T47D (cell line): Measurements from ENCODE around the gene SLC6A15.

Experiments used
- DNase-seq, 2 experiments: peaks; one replicate each; pipeline versions ENCODE4 v3.0.0 to v3.0.0-alpha.2; 2011 to 2012; ENCODE audit warnings: low read depth in 1 of 2, low spot score in 1 of 2
- JUND ChIP-seq: IDR thresholded peaks from 2 replicates; pipeline ENCODE4 v1.6.1; 2012; ENCODE audit warnings: low read depth
- in situ Hi-C: cut with HindIII; loops from 2 replicates; pipeline ENCODE4 v1.10.0; 2016; ENCODE audit warnings: low sequenced_read_pairs, low pct_unique_long_range_greater_than_20kb

SLC6A15 gene

DNA sequence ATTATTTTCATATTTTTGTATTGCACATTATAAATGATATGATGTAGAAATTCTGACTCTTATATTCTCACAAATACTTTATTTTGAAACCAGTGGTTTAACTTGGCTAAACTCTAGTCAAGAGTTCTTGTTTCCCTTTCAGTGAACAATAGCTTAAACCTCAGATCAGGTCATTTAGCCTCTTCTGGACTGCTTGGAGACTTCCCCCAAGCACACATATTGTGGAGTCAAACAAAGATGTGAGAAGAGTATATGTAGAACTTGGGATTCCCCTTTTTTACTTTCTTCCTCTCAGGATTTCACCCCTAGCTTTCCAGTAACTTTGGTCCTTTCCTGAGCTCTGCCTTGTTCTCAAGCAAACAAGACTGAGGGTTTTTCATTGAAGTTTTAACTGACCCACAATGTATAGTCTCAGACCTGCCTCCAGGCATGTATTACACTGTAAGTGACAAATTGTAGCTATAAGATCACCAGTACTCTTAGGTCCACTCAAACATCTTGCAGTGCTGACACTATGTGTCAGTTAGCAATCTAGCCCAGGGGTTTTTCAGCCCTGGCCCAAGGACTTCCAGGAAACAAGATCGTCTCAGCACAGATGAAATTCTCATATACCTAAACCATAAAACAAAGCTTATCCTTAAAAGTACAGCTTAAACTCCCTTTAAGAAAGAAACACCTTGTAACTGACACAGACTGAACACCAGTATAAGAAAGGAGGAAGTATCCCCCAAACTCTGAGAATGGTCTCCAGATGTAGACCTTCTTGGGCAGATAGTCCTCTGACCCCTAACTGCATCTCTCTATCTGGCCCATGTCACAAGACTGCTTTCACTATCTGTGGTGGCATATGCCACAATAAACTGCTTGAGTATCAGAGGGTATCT is 98.6 kb downstream of the SLC6A15 start:
- TF ChIP-seq JUND: no peak
- no peak for DNase-seq
- in situ Hi-C loops: no loop called here

DNA sequence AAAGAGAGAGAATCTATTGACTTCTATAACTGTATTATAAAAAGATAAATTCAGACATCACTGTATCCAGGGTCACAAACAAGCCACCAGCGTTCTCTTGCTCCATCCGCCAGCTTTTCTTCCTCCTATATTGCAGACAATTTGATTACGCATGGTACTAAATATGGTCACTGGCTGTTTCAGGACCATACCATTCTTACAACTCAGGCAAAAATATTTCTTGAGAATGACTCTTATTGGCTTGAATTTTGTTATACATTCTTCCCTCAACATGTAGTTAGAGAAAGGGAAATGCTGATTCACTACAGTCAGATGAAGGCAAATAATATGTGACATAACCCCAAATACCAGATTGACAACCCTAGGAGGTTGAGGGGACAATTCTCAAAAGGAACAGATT is 101.3 kb downstream of the SLC6A15 start:
- no peak for TF ChIP-seq JUND
- no peak for DNase-seq
- in situ Hi-C loops: no loop called here

GRCh38 chr12:84810611-84811010 is 102.0 kb downstream of the SLC6A15 start:
- TF ChIP-seq JUND: no peak
- DNase-seq: no peak
- in situ Hi-C loops: no loop called here
